ENCODE results near the gene XPC.

The XPC gene

GRCh38 chr3:14213066-14213774 is 34.8 kb upstream of the XPC start:
- TF ChIP-seq GATA1 (IDR thresholded peaks at IDR 0.05; ENCODE audit: low read depth, low read length), result no peak
- TF ChIP-seq POLR2A (IDR thresholded peaks at IDR 0.05; ENCODE audit: low read length), result no peak
- no peak for DNase-seq

GRCh38 chr3:14212032-14212431 is 33.6 kb upstream of the XPC start:
- no peak for DNase-seq

GRCh38 chr3:14211621-14212020 is 33.2 kb upstream of the XPC start:
- TF ChIP-seq GATA1 (IDR thresholded peaks at IDR 0.05; ENCODE audit: low read depth, low read length) (no peak), POLR2A (IDR thresholded peaks at IDR 0.05; ENCODE audit: low read length) (no peak)
- no peak for DNase-seq

More at GRCh38 chr3:14212032-14212431, 33.6 kb upstream of the XPC start:
- TF ChIP-seq GATA1 (IDR thresholded peaks at IDR 0.05; ENCODE audit: low read depth, low read length) (no peak), POLR2A (IDR thresholded peaks at IDR 0.05; ENCODE audit: low read length) (no peak)

GRCh38 chr3:14210843-14211594 is 32.6 kb upstream of the XPC start:
- no peak for TF ChIP-seq POLR2A (IDR thresholded peaks at IDR 0.05; ENCODE audit: low read length)
- no peak for TF ChIP-seq GATA1 (IDR thresholded peaks at IDR 0.05; ENCODE audit: low read depth, low read length)

GRCh38 chr3:14210290-14210688 is 31.9 kb upstream of the XPC start:
- DNase-seq, result no peak
- no peak for TF ChIP-seq GATA1 (IDR thresholded peaks at IDR 0.05; ENCODE audit: low read depth, low read length)
- TF ChIP-seq POLR2A (IDR thresholded peaks at IDR 0.05; ENCODE audit: low read length), result no peak

More at GRCh38 chr3:14210843-14211594, 32.6 kb upstream of the XPC start:
- DNase-seq, result no peak

GRCh38 chr3:14209581-14210289 is 31.3 kb upstream of the XPC start:
- DNase-seq, result no peak
- TF ChIP-seq GATA1 (IDR thresholded peaks at IDR 0.05; ENCODE audit: low read depth, low read length) (no peak), POLR2A (IDR thresholded peaks at IDR 0.05; ENCODE audit: low read length) (no peak)

GRCh38 chr3:14208977-14209394 is 30.6 kb upstream of the XPC start:
- no peak for DNase-seq
- no peak for TF ChIP-seq POLR2A (IDR thresholded peaks at IDR 0.05; ENCODE audit: low read length)
- no peak for TF ChIP-seq GATA1 (IDR thresholded peaks at IDR 0.05; ENCODE audit: low read depth, low read length)

GRCh38 chr3:14208168-14208567 is 29.8 kb upstream of the XPC start:
- no peak for DNase-seq
- TF ChIP-seq GATA1 (IDR thresholded peaks at IDR 0.05; ENCODE audit: low read depth, low read length) (no peak), POLR2A (IDR thresholded peaks at IDR 0.05; ENCODE audit: low read length) (no peak)

GRCh38 chr3:14206548-14207177 is 28.3 kb upstream of the XPC start:
- DNase-seq, result no peak
- no peak for TF ChIP-seq GATA1 (IDR thresholded peaks at IDR 0.05; ENCODE audit: low read depth, low read length)
- TF ChIP-seq POLR2A (IDR thresholded peaks at IDR 0.05; ENCODE audit: low read length), result no peak

GRCh38 chr3:14204515-14205284 is 26.3 kb upstream of the XPC start:
- no peak for TF ChIP-seq POLR2A (IDR thresholded peaks at IDR 0.05; ENCODE audit: low read length)
- no peak for TF ChIP-seq GATA1 (IDR thresholded peaks at IDR 0.05; ENCODE audit: low read depth, low read length)

GRCh38 chr3:14203521-14204079 is 25.2 kb upstream of the XPC start:
- TF ChIP-seq POLR2A (IDR thresholded peaks at IDR 0.05; ENCODE audit: low read length) (no peak), GATA1 (IDR thresholded peaks at IDR 0.05; ENCODE audit: low read depth, low read length) (no peak)
- peak; percentile 68 to 78 for DNase-seq

More at GRCh38 chr3:14204515-14205284, 26.3 kb upstream of the XPC start:
- DNase-seq, result peak; percentile 10 to 39

GRCh38 chr3:14202874-14203520 is 24.6 kb upstream of the XPC start:
- TF ChIP-seq GATA1 (IDR thresholded peaks at IDR 0.05; ENCODE audit: low read depth, low read length), result no peak
- TF ChIP-seq POLR2A (IDR thresholded peaks at IDR 0.05; ENCODE audit: low read length), result no peak
- no peak for DNase-seq
